GM18867 (cell line): ENCODE data around the gene ANKRD6.
"Not testable (repeated sequence)": the region's sequence is repeated elsewhere in the genome, so short reads cannot be mapped to it uniquely, and the experiment has no call there.

Experiments
- ATAC-seq: cut with Tn5 transposase; IDR thresholded peaks from one replicate; pipeline ENCODE4 v1.9.1; 2021; ENCODE audit warnings: mild to moderate bottlenecking, moderate library complexity; ENCODE audit not compliant: unreplicated experiment

Gene ANKRD6

DNA sequence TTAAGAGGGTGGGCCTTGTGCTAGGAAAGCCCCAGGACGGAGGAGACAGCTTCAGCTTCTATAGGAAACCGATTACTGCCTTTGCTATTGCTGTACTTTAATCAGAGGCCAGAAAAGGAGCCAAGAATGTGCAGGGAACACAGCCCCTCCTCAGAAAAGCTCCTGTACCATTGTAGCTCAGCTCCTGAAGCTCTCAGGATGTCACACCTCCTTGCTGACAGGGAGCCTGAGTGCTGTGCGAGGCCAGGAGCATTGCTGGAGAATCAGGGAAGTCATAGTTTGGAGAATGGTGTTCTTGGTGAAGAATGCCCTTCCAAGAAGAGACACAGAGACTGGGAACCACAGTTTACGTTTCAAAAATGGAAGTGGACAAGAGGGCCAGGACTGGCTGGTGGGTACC is 158.8 kb downstream of the ANKRD6 start:
- no peak for ATAC-seq

DNA sequence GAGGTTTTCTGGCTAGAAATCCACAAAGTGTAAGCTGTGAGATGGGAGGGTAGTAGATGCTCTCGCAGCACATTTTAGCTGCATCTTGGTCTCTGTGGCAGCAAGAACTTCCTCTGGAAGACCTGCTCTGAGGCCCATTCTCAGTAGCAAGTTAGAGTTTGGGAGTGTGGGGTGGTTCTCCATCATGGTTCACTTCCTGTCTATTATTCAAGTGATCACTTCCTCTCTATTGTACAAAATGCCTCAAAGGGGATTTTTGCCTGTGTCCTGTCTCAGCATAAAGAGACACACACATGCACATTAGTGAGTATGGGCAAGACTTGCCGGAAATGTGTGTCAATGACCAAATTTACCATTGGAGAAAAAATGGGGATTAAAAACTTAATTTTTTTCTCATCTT is 163.1 kb downstream of the ANKRD6 start:
- ATAC-seq = peak; percentile 83

GRCh38 chr6:89596484-89596883 is 163.5 kb downstream of the ANKRD6 start:
- ATAC-seq = no peak

DNA sequence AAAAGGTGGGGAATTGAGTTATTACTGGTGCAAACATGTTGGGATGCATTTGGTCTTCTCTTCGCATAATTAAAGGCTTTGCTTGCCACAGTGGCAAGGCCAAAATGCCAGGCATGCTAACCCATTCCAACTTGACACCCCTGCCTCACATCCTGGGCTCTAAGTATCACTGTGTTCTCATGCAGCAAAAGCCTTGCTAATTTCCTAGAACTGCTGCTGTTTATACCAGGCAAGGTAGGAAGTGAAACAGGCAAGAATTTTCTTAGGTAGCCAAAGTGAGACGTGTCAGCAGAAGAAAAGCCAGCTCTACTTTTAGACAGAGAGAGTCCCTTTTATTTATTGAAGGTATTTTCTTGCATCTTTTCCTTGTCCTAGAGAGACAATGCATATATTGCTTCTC is 164.4 kb downstream of the ANKRD6 start:
- no peak for ATAC-seq

GRCh38 chr6:89597988-89598387 is 165.0 kb downstream of the ANKRD6 start:
- no peak for ATAC-seq

- no peak for ATAC-seq
Observed at GRCh38 chr6:89599727-89600126, 166.8 kb downstream of the ANKRD6 start.

- no peak for ATAC-seq
Observed at GRCh38 chr6:89602166-89602565, 169.2 kb downstream of the ANKRD6 start.

- ATAC-seq = no peak
Observed at GRCh38 chr6:89604653-89605052, 171.7 kb downstream of the ANKRD6 start.

DNA sequence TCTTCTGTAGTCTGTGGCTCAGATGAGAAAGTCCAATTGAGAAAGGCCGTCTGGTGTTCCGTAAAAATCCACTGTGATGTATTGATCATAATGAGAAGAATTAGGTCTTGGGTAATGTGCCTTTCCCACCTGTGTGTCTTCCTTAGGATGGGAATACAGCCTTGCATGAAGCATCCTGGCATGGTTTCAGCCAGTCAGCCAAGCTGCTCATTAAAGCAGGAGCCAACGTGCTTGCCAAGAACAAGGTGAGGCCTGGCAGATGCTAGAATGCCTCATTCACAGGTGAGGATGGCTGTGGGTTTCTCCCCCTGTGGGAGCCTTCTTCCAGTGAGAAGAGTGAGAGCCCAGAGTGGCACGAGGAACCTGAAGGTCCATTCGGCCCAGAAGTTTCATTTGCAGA is 172.9 kb downstream of the ANKRD6 start:
- ATAC-seq = no peak

- ATAC-seq = peak; percentile 71
Observed at GRCh38 chr6:89610149-89610642, 177.2 kb downstream of the ANKRD6 start.

GRCh38 chr6:89611666-89612065 is 178.7 kb downstream of the ANKRD6 start:
- ATAC-seq = no peak

DNA sequence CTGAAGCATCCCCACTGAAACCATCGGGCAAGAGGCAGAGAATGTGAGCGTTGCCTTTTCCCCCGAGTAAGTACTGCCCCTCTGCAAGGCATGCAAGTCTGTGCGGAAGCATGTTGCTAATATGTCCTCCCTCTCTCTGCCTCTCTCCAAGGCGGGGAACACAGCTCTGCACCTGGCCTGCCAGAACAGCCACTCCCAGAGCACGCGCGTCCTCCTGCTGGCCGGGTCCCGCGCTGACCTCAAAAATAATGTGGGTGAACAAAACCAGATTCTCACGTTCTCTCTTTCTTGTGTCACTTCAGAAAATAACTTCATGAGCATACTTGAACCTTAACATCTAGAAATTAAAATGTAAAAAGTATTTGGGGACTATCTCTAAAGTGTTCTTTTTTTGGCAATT is 179.2 kb downstream of the ANKRD6 start:
- ATAC-seq = no peak

GRCh38 chr6:89613790-89614189 is 180.8 kb downstream of the ANKRD6 start:
- ATAC-seq = no peak

GRCh38 chr6:89615882-89616281 is 182.9 kb downstream of the ANKRD6 start:
- ATAC-seq = no peak

DNA sequence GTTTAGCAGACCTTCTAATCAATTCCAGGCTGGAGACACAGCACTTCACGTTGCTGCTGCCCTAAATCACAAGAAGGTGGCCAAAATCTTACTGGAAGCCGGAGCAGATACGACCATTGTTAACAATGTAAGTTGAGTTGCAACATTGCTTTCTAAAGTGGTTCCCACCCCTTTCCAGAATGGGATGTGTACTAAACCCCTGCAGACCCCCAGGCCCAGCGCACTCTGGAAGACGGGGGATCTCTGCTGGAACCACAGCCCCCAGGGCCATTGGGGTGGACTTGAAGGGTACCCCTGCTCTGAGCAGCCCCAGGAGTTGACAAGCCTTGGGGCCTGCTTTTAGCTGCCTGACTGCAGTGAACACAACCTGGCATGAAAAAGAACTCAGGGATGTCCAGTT is 183.6 kb downstream of the ANKRD6 start:
- no peak for ATAC-seq

GRCh38 chr6:89618026-89618425 is 185.1 kb downstream of the ANKRD6 start:
- ATAC-seq = no peak

DNA sequence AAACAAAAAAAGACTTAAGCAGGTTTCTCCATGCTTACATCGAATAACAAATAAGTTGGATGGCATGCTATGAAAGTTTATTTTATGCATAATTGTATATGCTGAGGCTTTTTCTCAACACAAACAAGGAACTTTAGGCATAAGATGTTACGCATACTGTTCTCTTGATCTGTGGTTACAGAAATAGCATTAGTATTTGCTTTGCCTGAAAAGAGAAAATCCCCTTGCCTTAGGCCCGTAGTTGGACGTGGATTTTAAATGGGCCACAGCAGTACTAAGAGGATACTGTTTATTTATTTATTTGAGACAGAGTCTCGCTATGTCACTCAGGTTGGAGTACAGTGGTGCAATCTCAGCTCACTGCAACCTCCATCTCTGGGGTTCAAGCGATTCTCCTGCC is 186.6 kb downstream of the ANKRD6 start:
- ATAC-seq = no peak

GRCh38 chr6:89623749-89624148 is 190.8 kb downstream of the ANKRD6 start:
- ATAC-seq = no peak

GRCh38 chr6:89630488-89630887 is 197.5 kb downstream of the ANKRD6 start:
- no peak for ATAC-seq

DNA sequence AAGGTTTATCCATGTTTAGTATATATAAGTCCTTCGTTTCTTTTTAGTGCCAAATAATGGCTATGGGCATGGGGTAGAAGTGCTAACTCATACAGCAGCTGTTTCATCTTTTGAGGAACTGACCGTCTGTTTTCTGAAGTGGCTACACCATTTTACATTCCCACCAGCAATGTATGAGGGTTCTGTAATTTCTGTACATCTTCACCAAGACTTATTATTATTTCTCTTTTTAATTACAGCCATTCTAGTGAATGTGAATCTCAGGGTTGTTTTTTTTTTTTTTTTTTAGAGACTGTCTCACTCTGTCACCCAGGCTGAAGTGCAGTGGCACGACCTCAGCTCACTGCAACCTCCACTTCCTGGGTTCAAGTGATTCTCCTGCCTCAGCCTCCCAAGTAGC is 203.5 kb downstream of the ANKRD6 start:
- not testable (repeated sequence) for ATAC-seq

DNA sequence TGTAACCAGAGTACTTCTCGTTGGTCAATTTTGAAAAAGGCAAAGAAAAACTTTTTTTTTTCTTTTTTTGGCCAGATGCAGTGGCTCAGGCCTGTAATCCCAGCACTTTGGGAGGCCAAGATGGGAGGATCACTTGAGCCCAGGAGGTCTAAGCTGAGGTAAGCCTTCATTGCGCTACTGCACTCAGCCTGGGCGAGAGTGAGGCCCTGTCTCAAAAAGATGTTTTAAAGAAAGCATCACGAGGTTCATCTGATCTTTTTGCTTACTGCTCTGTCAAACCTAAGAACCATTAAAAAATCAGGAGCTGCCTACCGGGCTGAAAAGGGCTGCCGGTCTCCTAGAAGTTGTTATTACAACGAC is 205.0 kb downstream of the ANKRD6 start:
- peak; percentile 1 for ATAC-seq

- ATAC-seq = peak; percentile 98
Observed at GRCh38 chr6:89638320-89639195, 205.6 kb downstream of the ANKRD6 start, which contains the start of gene LYRM2. Gene LYRM2 (minus strand): TSS chr6:89638747. CDS start chr6:89638716, 31 bp downstream.

DNA sequence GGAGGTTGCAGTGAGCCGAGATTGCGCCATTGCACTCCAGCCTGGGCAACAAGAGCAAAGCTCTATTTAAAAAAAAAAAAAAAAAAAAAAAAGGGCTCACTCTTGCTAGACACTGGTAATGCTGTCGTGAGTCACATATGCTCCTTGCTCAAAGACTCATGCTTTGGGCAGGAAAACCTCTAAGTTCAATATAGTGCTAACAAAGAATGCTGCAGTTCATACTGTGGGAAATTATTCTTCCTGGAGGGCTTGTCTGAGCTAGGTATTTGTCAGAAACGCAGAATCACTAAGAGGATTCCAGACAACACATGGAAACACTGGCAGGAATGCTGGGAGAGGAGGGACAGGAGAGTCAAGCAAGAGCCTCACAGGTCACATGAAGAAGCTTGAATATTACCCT is 207.9 kb downstream of the ANKRD6 start:
- ATAC-seq = no peak
